Measurements from ENCODE around the gene KIAA1755. TPM values are rescaled to one million over a fixed set of nuclear protein-coding genes. Genes with fewer than 3 reads are reported as not detected.

Gene KIAA1755
- total and polyA plus RNA-seq, 8 donors: 1.2 to 9.4 (median 3.1) TPM; not detected in 1

- WGBS, 5 donors: 92 to 99% (median 95%) methylated on average over 3 of the region's 3 CpGs
- DNase-seq: no peak
- peaks cover 0 to 4% (median 0%) of the 10 kb centered on the region in 4 donors for H3K4me1 ChIP-seq
- H3K36me3 ChIP-seq: no peaks in the 10 kb centered on the region
- H3K4me3 ChIP-seq: no peak overlapping the region
- H3K9me3 ChIP-seq: no peaks in the 10 kb centered on the region
- no peak for TF ChIP-seq POLR2A (IDR thresholded peaks at IDR 0.05)
- no peak for TF ChIP-seq EP300 (IDR thresholded peaks at IDR 0.05)
- no peak for TF ChIP-seq POLR2AphosphoS5 (IDR thresholded peaks at IDR 0.05)
- TF ChIP-seq CTCF (IDR thresholded peaks at IDR 0.05): no peak
- intact Hi-C loops (cut with DNase I; ENCODE audit: low total_unique reads): no loop called here
- no peak overlapping the region for H3K27ac ChIP-seq
- peaks cover 0 to 9% (median 0%) of the 10 kb centered on the region in 3 donors for H3K27me3 ChIP-seq
Observed at GRCh38 chr20:38181971-38182370, 78.6 kb downstream of the KIAA1755 start.

- TF ChIP-seq EP300 (IDR thresholded peaks at IDR 0.05): no peak
- TF ChIP-seq POLR2A (IDR thresholded peaks at IDR 0.05): no peak
- no peak for TF ChIP-seq POLR2AphosphoS5 (IDR thresholded peaks at IDR 0.05)
- no peak for TF ChIP-seq CTCF (IDR thresholded peaks at IDR 0.05)
Observed at GRCh38 chr20:38181207-38181801, 79.2 kb downstream of the KIAA1755 start.

GRCh38 chr20:38180781-38181180, 79.8 kb downstream of the KIAA1755 start:
- Histone ChIP-seq H3K4me1 (no peaks in the 10 kb centered on the region), H3K27me3 (peaks cover 0 to 6% (median 0%) of the 10 kb centered on the region in 3 donors), H3K27ac (no peak overlapping the region), H3K9me3 (no peaks in the 10 kb centered on the region), H3K4me3 (no peak overlapping the region), H3K36me3 (no peaks in the 10 kb centered on the region)
- no peak for DNase-seq
- 61 to 80% (median 67%) methylated on average over 5 of the region's 5 CpGs for WGBS, 5 donors
- intact Hi-C loops (cut with DNase I; ENCODE audit: low total_unique reads): no loop called here
- no peak for TF ChIP-seq POLR2AphosphoS5 (IDR thresholded peaks at IDR 0.05)
- TF ChIP-seq POLR2A (IDR thresholded peaks at IDR 0.05): no peak
- TF ChIP-seq CTCF (IDR thresholded peaks at IDR 0.05): no peak
- TF ChIP-seq EP300 (IDR thresholded peaks at IDR 0.05): no peak

More at GRCh38 chr20:38181207-38181801, 79.2 kb downstream of the KIAA1755 start:
- intact Hi-C loops (cut with DNase I; ENCODE audit: low total_unique reads): no loop called here
- no peaks in the 10 kb centered on the region for H3K4me1 ChIP-seq
- no peak for DNase-seq
- no peaks in the 10 kb centered on the region for H3K9me3 ChIP-seq
- 69 to 85% (median 76%) methylated on average over 7 of the region's 7 CpGs for WGBS, 5 donors
- no peak overlapping the region for H3K4me3 ChIP-seq
- H3K27me3 ChIP-seq: peaks cover 0 to 6% (median 0%) of the 10 kb centered on the region in 3 donors
- no peak overlapping the region for H3K27ac ChIP-seq
- no peaks in the 10 kb centered on the region for H3K36me3 ChIP-seq

GRCh38 chr20:38179846-38180245, 80.7 kb downstream of the KIAA1755 start:
- no peak for DNase-seq
- Histone ChIP-seq H3K9me3 (no peaks in the 10 kb centered on the region), H3K27ac (no peak overlapping the region), H3K4me1 (no peaks in the 10 kb centered on the region), H3K36me3 (no peaks in the 10 kb centered on the region), H3K27me3 (peaks cover 0 to 6% (median 0%) of the 10 kb centered on the region in 3 donors), H3K4me3 (no peak overlapping the region)
- TF ChIP-seq CTCF (IDR thresholded peaks at IDR 0.05): no peak
- no peak for TF ChIP-seq POLR2A (IDR thresholded peaks at IDR 0.05)
- no peak for TF ChIP-seq EP300 (IDR thresholded peaks at IDR 0.05)
- no peak for TF ChIP-seq POLR2AphosphoS5 (IDR thresholded peaks at IDR 0.05)
- WGBS, 5 donors: 58 to 62% (median 61%) methylated on average over 6 of the region's 6 CpGs
- intact Hi-C loops (cut with DNase I; ENCODE audit: low total_unique reads): no loop called here
